Measurements from ENCODE around the gene COPS8.

- TF ChIP-seq, protein P1, sequence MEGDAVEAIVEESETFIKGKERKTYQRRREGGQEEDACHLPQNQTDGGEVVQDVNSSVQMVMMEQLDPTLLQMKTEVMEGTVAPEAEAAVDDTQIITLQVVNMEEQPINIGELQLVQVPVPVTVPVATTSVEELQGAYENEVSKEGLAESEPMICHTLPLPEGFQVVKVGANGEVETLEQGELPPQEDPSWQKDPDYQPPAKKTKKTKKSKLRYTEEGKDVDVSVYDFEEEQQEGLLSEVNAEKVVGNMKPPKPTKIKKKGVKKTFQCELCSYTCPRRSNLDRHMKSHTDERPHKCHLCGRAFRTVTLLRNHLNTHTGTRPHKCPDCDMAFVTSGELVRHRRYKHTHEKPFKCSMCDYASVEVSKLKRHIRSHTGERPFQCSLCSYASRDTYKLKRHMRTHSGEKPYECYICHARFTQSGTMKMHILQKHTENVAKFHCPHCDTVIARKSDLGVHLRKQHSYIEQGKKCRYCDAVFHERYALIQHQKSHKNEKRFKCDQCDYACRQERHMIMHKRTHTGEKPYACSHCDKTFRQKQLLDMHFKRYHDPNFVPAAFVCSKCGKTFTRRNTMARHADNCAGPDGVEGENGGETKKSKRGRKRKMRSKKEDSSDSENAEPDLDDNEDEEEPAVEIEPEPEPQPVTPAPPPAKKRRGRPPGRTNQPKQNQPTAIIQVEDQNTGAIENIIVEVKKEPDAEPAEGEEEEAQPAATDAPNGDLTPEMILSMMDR (conservative IDR thresholded peaks at IDR 0.05; ENCODE audit: low read length) = no peak
- no peak for TF ChIP-seq EZH2phosphoT487 (IDR thresholded peaks at IDR 0.05; ENCODE audit: borderline replicate concordance)
Observed at GRCh38 chr2:237096911-237097310, 11.2 kb downstream of the COPS8 start.

Data from Loucy (cell line).